Peyer's patch (tissue), 4 donors: ENCODE measurements around the gene EFNA5.

ENCODE experiments used
- POLR2A ChIP-seq, 2 donors: fragments of 450-650 bp; IDR thresholded peaks; one replicate each; pipeline ENCODE4 v1.5.1; 2017; ENCODE audit warnings: antibody characterized with exemption in 2 of 2, mild to moderate bottlenecking in 2 of 2, moderate library complexity in 2 of 2
- TF ChIP-seq, protein P1 (sequence below), 6 experiments: fragments of 450-650 bp in 4 of 6; fragments of 200-600 bp in 2 of 6; sonication (generic) in 1 of 6; IDR thresholded peaks; one replicate each; pipeline ENCODE4 v1.5.1; 2017 to 2019; ENCODE audit warnings: antibody characterized with exemption in 6 of 6, mild to moderate bottlenecking in 3 of 6, moderate library complexity in 1 of 6

GRCh38 chr5:107467137-107467932, 203.4 kb downstream of the EFNA5 start:
- TF ChIP-seq, protein P1, sequence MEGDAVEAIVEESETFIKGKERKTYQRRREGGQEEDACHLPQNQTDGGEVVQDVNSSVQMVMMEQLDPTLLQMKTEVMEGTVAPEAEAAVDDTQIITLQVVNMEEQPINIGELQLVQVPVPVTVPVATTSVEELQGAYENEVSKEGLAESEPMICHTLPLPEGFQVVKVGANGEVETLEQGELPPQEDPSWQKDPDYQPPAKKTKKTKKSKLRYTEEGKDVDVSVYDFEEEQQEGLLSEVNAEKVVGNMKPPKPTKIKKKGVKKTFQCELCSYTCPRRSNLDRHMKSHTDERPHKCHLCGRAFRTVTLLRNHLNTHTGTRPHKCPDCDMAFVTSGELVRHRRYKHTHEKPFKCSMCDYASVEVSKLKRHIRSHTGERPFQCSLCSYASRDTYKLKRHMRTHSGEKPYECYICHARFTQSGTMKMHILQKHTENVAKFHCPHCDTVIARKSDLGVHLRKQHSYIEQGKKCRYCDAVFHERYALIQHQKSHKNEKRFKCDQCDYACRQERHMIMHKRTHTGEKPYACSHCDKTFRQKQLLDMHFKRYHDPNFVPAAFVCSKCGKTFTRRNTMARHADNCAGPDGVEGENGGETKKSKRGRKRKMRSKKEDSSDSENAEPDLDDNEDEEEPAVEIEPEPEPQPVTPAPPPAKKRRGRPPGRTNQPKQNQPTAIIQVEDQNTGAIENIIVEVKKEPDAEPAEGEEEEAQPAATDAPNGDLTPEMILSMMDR (IDR thresholded peaks at IDR 0.05): no peak
- no peak for TF ChIP-seq POLR2A (IDR thresholded peaks at IDR 0.05)
